GM12891 (cell line): ENCODE results near the gene SIPA1L3.

Source experiments
- POLR2A ChIP-seq: IDR thresholded peaks from 2 replicates; pipeline ENCODE4 v1.6.1; 2011; ENCODE audit warnings: low read depth, low read length, control low read depth
- POLR2AphosphoS5 ChIP-seq: IDR thresholded peaks from 2 replicates; pipeline ENCODE4 v1.6.1; 2011; ENCODE audit warnings: low read depth, low read length, control low read depth
- POU2F2 ChIP-seq: IDR thresholded peaks from 2 replicates; pipeline ENCODE4 v1.6.1; 2011; ENCODE audit warnings: low read depth, mild to moderate bottlenecking, control low read depth, low read length, moderate library complexity
- SPI1 ChIP-seq: IDR thresholded peaks from 2 replicates; pipeline ENCODE4 v1.6.1; 2011; ENCODE audit warnings: low read depth, low read length, control low read depth
- TAF1 ChIP-seq: IDR thresholded peaks from 2 replicates; pipeline ENCODE4 v1.6.1; 2011; ENCODE audit warnings: low read depth, low read length, control low read depth

DNA sequence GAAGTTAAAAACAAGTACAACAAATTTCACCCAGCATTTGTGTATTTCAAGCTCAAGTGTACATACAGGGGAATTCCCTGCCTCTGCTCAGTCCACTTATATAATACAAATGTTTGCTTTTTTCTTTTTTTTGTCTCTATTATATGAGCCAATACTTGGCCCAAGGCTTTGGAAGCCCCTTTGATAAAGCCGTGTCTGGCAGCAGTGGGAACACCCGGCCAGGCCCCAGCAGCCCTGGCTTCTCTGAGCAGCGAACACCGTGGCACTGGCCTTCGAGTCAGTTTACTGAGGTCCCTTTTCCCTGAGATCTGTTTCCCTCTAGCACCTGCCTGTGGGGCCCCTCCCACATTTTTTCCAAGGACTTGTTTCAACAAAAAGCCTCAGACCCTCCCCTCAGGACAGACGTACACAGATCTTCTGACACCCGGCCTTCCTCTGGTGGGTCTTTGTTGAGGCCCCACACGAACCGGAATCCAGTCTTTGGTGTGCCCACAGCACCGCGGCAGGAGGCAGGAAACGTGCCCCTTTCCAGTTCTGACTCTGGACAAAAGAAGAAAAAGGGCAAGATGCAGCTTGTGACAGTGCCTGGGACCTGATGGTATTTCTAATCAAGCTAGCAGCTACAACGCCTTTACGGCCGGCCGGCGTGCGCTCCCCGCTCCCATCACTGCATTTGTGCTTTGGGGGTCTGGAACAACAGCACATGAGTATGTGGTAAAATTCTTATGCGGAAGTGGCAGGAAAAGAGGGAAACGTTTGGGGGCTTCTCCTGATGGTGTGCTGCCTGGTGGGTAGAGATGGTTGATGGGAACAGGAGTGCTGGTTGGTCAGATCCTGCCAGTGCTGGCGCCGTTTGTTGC, 13.8 kb downstream of the SIPA1L3 start:
- no peak for TF ChIP-seq POLR2A
- no peak for TF ChIP-seq POLR2AphosphoS5
- TF ChIP-seq POU2F2: no peak
- TF ChIP-seq TAF1: no peak
- no peak for TF ChIP-seq SPI1
